GM23338 (cell line): Measurements from ENCODE around the gene KCTD7. TPM values are rescaled to one million over a fixed set of nuclear protein-coding genes. Genes with fewer than 3 reads are reported as not detected.

Source experiments
- ATAC-seq: fragments of 200-7000 bp; cut with Tn5 transposase; 3 replicates; pipeline ENCODE4 v1.9.1; 2020
- DNase-seq: peaks from one replicate; pipeline ENCODE4 v3.0.0-alpha.2; 2015; ENCODE audit warnings: low spot score
- H2AFZ ChIP-seq: fragments of 200-600 bp; sonication (generic); 2 replicates; pipeline ENCODE4 v1.8.0; 2016; ENCODE audit warnings: antibody characterized with exemption, mild to moderate bottlenecking, moderate library complexity
- H3F3A ChIP-seq: fragments of 200-600 bp; sonication (generic); replicated peaks from 2 replicates; pipeline ENCODE4 v1.8.0; 2017; ENCODE audit warnings: antibody characterized with exemption, mixed run types, low read depth
- H3K27ac ChIP-seq: fragments of 200-600 bp; sonication (generic); 2 replicates; pipeline ENCODE4 v1.6.1; 2016; ENCODE audit warnings: low read depth
- H3K27me3 ChIP-seq: fragments of 200-600 bp; sonication (generic); 2 replicates; pipeline ENCODE4 v1.8.0; 2016; ENCODE audit warnings: mild to moderate bottlenecking, mixed run types, moderate library complexity; ENCODE audit not compliant: insufficient read depth
- H3K36me3 ChIP-seq: fragments of 200-600 bp; sonication (generic); 2 replicates; pipeline ENCODE4 v1.8.0; 2016; ENCODE audit warnings: mild to moderate bottlenecking; ENCODE audit not compliant: insufficient read depth
- H3K4me1 ChIP-seq: fragments of 200-600 bp; sonication (generic); 2 replicates; pipeline ENCODE4 v1.8.0; 2016; ENCODE audit warnings: mild to moderate bottlenecking, moderate library complexity; ENCODE audit not compliant: insufficient read depth
- H3K4me2 ChIP-seq: fragments of 200-600 bp; sonication (generic); 2 replicates; pipeline ENCODE4 v1.7.1; 2017; ENCODE audit warnings: mixed run types
- H3K4me3 ChIP-seq: fragments of 200-600 bp; sonication (generic); 2 replicates; pipeline ENCODE4 v1.6.1; 2016; ENCODE audit warnings: mixed run types
- H3K79me2 ChIP-seq: fragments of 200-600 bp; sonication (generic); replicated peaks from 2 replicates; pipeline ENCODE4 v1.8.0; 2017; ENCODE audit warnings: mild to moderate bottlenecking; ENCODE audit not compliant: insufficient read depth
- H3K9me2 ChIP-seq: fragments of 200-600 bp; sonication (generic); 2 replicates; pipeline ENCODE4 v1.8.0; 2017; ENCODE audit not compliant: insufficient read depth
- H4K20me1 ChIP-seq: fragments of 200-600 bp; sonication (generic); replicated peaks from 2 replicates; pipeline ENCODE4 v1.8.0; 2017; ENCODE audit warnings: mild to moderate bottlenecking; ENCODE audit not compliant: insufficient read depth
- H3K27ac Mint-ChIP-seq: 2 replicates; pipeline ENCODE4 v1.8.0; 2020; ENCODE audit warnings: inconsistent platforms, mild to moderate bottlenecking, moderate library complexity, mixed read lengths
- H3K27me3 Mint-ChIP-seq: 3 replicates; pipeline ENCODE4 v1.8.0; 2022; ENCODE audit warnings: low read depth, mild to moderate bottlenecking, moderate library complexity, mixed read lengths, inconsistent platforms; ENCODE audit not compliant: insufficient read depth, poor library complexity
- H3K36me3 Mint-ChIP-seq: 3 replicates; pipeline ENCODE4 v1.8.0; 2021; ENCODE audit warnings: low read depth, mild to moderate bottlenecking, inconsistent platforms, moderate library complexity, mixed read lengths
- H3K4me1 Mint-ChIP-seq: 3 replicates; pipeline ENCODE4 v1.8.0; 2020; ENCODE audit warnings: mild to moderate bottlenecking, inconsistent platforms, mixed read lengths
- H3K4me3 Mint-ChIP-seq: 3 replicates; pipeline ENCODE4 v1.8.0; 2021; ENCODE audit warnings: moderate library complexity, mild to moderate bottlenecking, inconsistent platforms, mixed read lengths
- H3K9me3 Mint-ChIP-seq: 3 replicates; pipeline ENCODE4 v1.8.0; 2020; ENCODE audit warnings: moderate library complexity, mild to moderate bottlenecking, inconsistent platforms, mixed read lengths
- CREB1 ChIP-seq: fragments of 250-450 bp; sonication (Bioruptor Pico); IDR thresholded peaks from 2 replicates; pipeline ENCODE4 v1.5.0; 2020; ENCODE audit warnings: low read depth, mild to moderate bottlenecking, moderate library complexity
- CTCF ChIP-seq, 2 experiments: fragments of 200-600 bp in 1 of 2; sonication (generic) in 1 of 2; conservative IDR thresholded peaks; 2 replicates each; pipeline versions ENCODE4 v1.5.1 to v1.6.1; 2016 to 2017; ENCODE audit warnings: antibody characterized with exemption in 2 of 2, low read depth in 2 of 2, mild to moderate bottlenecking in 2 of 2, moderate library complexity in 1 of 2
- ETS1 ChIP-seq: IDR thresholded peaks from 2 replicates; pipeline ENCODE4 v1.6.1; 2016; ENCODE audit warnings: antibody characterized with exemption
- EZH2 ChIP-seq: fragments of 200-600 bp; sonication (generic); IDR thresholded peaks from one replicate; pipeline ENCODE4 v1.8.0; 2017; ENCODE audit warnings: antibody characterized with exemption, mild to moderate bottlenecking, low read depth; ENCODE audit not compliant: unreplicated experiment
- EZH2phosphoT487 ChIP-seq: fragments of 200-600 bp; sonication (generic); IDR thresholded peaks from one replicate; pipeline ENCODE4 v1.8.1; 2018; ENCODE audit warnings: antibody characterized with exemption; ENCODE audit not compliant: unreplicated experiment
- JUNB ChIP-seq: IDR thresholded peaks from one replicate; pipeline ENCODE4 v1.6.1; 2016; ENCODE audit warnings: antibody characterized with exemption; ENCODE audit not compliant: unreplicated experiment
- NANOG ChIP-seq: IDR thresholded peaks from 2 replicates; pipeline ENCODE4 v1.6.1; 2016; ENCODE audit warnings: antibody characterized with exemption, borderline replicate concordance
- POLR2AphosphoS5 ChIP-seq: IDR thresholded peaks from 2 replicates; pipeline ENCODE4 v1.6.1; 2016; ENCODE audit warnings: antibody characterized with exemption, low read depth
- REST ChIP-seq: IDR thresholded peaks from one replicate; pipeline ENCODE4 v1.6.1; 2018; ENCODE audit warnings: antibody characterized with exemption; ENCODE audit not compliant: unreplicated experiment
- STAT1 ChIP-seq: IDR thresholded peaks from one replicate; pipeline ENCODE4 v1.6.1; 2016; ENCODE audit warnings: antibody characterized with exemption; ENCODE audit not compliant: unreplicated experiment
- ZNF114 ChIP-seq: fragments of 250-450 bp; sonication (Bioruptor Pico); IDR thresholded peaks from 2 replicates; pipeline ENCODE4 v1.5.0; 2020; ENCODE audit warnings: mild to moderate bottlenecking, moderate library complexity
- ZNF331 ChIP-seq: fragments of 250-450 bp; sonication (Bioruptor Pico); IDR thresholded peaks from 2 replicates; pipeline ENCODE4 v1.5.0; 2020; ENCODE audit warnings: low read depth, mild to moderate bottlenecking, moderate library complexity
- ZNF462 ChIP-seq: fragments of 250-450 bp; sonication (Bioruptor Pico); IDR thresholded peaks from 2 replicates; pipeline ENCODE4 v1.5.0; 2020; ENCODE audit warnings: mild to moderate bottlenecking, moderate library complexity
- polyA plus RNA-seq: library from polyadenylated mRNA; unstranded; fragments of >200 nt; fragmentation: Nextera tagmentation; extraction: Ambion mirVana; gene quantifications from 2 replicates; pipeline ENCODE4 v1.2.1, GENCODE V29; 2016
- total RNA-seq: library from RNA; depleted of rRNA; stranded (reverse); fragments of >200 nt; shearing (Covaris generic); gene quantifications from 2 replicates; pipeline ENCODE4 v1.2.3, GENCODE V29; 2014

Gene KCTD7
- total and polyA plus RNA-seq, 2 experiments from 2014 or later = 3.7 to 21.0 TPM

- H3K4me1 ChIP-seq = peaks cover 1% of the 10 kb centered on the region
- H3K36me3 ChIP-seq = peaks cover 16% of the 10 kb centered on the region; the same call in 1 of the 2 replicates
- peaks cover 21% of the 10 kb centered on the region for H3K79me2 ChIP-seq
- H2AFZ ChIP-seq = no peak overlapping the region
- H3K27me3 ChIP-seq = no peaks in the 10 kb centered on the region
- Mint-ChIP-seq H3K27ac (no peak overlapping the region), H3K9me3 (no peaks in the 10 kb centered on the region; the same call in 1 of the 3 replicates), H3K36me3 (peaks cover 35% of the 10 kb centered on the region), H3K4me3 (no peak overlapping the region), H3K4me1 (peaks cover 3% of the 10 kb centered on the region; the same call in 2 of the 3 replicates), H3K27me3 (peaks cover 9% of the 10 kb centered on the region)
- H3F3A ChIP-seq = 0 out of 2 replicates have a peak, but pooled peaks cover 2% of the 10 kb centered on the region
- TF ChIP-seq CTCF (conservative IDR thresholded peaks at IDR 0.05; ENCODE audit: low read depth in 2 of 2) = no peak
- no peak for TF ChIP-seq ZNF331
- no peak for TF ChIP-seq POLR2AphosphoS5
- no peak for TF ChIP-seq ZNF462 (CRISPR knock-in tag)
- TF ChIP-seq NANOG = no peak
- TF ChIP-seq ZNF114 = no peak
- no peak for TF ChIP-seq CREB1 (CRISPR knock-in tag)
- no peak for TF ChIP-seq STAT1
- TF ChIP-seq ETS1 = no peak
- TF ChIP-seq EZH2phosphoT487 = no peak
- no peak for TF ChIP-seq JUNB
- no peak for TF ChIP-seq REST
- TF ChIP-seq EZH2 = no peak
- DNase-seq (no peak), ATAC-seq (no peak)
- no peak overlapping the region for H3K27ac ChIP-seq
- H3K9me2 ChIP-seq = no peaks in the 10 kb centered on the region
- H3K4me2 ChIP-seq = no peak overlapping the region
- peaks cover 2% of the 10 kb centered on the region; the same call in 1 of the 2 replicates for H4K20me1 ChIP-seq
- no peak overlapping the region for H3K4me3 ChIP-seq
Measured at GRCh38 chr7:66634816-66635215, 6.1 kb downstream of the KCTD7 start.
